ENCODE data around the gene GLDN.
A peak's percentile ranks its signal among the peaks of the same experiment; 100 is the strongest.

The GLDN gene

GRCh38 chr15:51363383-51363782, 21.9 kb downstream of the GLDN start:
- DNase-seq = no peak

DNA sequence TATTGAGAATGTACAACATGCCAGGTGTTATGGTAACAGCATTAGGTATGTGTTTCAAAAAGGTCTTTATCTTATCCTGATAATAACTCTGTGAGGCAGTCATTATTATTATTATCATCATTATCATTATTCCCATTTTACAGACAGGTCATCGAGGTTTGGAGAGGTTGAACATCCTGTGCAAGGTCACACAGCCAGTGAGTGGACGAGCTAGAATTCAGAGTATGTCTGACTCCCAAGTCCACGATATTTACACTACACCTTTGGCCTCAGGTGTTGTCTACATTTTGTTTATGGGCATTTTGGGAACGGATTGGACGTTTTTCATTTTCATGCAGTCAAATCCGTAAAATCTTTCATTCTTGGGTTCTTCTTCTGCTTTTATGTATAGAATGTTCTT, 24.0 kb downstream of the GLDN start:
- DNase-seq = no peak

DNA sequence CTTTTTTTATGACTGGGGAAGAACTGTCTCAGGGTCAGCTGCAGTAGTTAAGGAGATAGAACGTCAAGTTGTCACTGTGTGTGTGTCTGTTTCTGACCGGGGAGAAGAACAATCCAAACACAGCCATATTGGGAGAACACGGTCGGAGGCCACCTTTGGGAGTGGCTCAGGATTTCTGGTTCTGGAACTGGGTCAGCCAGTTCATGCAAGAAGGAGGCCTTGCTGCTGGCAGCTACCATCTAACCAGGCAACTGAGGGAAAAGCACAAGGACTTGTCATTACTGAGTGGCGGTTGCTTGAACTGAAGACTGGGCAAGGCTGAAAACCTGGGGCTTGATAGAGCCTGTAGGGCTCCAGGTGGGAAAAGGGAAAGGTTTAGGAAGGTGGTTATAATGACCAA, 24.6 kb downstream of the GLDN start:
- no peak for DNase-seq

- peak; percentile 48 for DNase-seq
Observed at GRCh38 chr15:51366920-51367319, 25.5 kb downstream of the GLDN start.

- peak; percentile 81 for DNase-seq
Observed at GRCh38 chr15:51367322-51367976, 26.0 kb downstream of the GLDN start.

- no peak for DNase-seq
Observed at GRCh38 chr15:51368307-51368706, 26.9 kb downstream of the GLDN start.

- peak; percentile 22 for DNase-seq
Observed at GRCh38 chr15:51368751-51369450, 27.4 kb downstream of the GLDN start.

DNA sequence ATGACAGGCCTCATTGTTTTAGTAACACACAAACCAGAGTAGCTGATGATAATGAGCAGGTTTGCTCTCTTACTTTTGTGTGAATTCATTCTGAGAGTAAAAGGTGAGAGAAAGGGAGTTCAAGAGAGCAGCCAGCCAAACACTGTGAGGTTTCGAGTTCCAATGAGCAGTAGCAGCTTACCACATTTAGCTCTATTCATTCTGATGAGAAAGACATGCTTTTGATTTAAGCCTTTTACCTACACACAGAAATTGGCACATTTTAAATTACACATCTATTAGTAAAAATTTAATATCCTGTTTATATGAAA, 28.0 kb downstream of the GLDN start:
- DNase-seq = no peak

DNA sequence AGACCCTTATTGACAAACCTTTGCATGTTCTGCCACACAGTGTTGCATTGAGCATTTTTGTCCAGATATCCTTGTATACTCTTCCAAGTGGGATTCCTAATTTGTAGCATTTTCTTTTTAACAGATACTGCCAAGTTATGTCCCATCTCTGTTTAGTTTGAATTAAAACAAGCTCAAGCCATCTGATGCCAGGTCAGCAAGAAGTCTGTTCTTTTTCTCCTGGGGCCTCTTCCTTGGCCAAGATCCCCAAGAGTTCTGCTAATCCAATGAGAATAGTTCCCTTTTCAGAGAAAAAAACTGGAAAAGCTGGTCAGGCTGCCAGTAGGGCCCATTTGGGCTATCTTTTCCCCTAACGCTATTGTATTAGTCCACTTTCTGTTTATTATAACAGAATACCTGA, 29.8 kb downstream of the GLDN start:
- DNase-seq = no peak

DNA sequence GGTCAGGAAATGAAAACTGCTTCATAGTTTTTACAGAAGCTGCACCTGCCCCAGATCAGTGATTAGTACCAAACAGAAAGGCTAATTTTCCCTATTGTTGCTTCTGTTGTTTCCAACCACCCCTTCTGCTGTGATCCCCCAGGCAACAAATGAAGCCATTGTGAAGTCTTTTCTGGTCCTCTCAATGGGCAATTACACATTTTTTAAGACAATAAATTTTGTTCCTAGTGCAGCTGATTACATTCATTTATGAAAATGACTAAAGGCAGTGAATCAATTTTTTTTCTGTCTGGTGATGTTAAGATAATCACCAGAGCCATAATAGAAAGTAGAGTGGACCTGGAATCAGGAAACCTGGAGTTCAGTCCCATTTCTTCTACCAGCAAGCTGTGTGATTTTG, 32.7 kb downstream of the GLDN start:
- no peak for DNase-seq

DNA sequence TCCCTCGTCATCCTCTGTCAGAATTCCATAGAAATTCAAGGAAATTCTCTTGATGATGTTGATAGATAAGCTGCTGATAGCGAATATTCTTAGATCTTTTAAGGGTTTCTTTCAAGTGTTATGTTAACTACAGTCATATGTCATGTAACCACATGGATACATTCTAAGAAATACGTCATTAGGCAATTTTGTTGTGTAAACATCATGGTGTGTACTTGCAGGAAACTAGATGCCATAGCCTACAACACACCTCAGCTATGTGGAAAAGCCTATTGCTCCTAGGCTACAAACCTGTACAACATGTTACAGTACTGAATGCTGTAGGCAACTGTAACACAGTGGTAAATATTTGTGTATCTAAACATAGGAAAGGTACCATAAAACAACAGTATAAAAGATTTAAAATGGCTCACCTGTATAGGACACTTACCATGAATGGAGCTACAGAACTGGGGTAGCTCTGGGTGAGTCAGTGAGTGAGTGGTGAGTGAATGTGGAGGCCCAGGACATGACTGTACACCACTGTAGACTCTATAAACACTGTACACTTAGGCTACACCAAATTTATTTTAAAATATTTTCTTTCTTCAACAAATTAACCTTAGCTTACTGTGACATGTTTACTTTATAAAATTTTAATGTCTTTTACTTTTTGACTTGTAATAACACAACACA, 34.6 kb downstream of the GLDN start:
- DNase-seq = no peak

- no peak for DNase-seq
Observed at GRCh38 chr15:51377038-51377786, 35.8 kb downstream of the GLDN start.

DNA sequence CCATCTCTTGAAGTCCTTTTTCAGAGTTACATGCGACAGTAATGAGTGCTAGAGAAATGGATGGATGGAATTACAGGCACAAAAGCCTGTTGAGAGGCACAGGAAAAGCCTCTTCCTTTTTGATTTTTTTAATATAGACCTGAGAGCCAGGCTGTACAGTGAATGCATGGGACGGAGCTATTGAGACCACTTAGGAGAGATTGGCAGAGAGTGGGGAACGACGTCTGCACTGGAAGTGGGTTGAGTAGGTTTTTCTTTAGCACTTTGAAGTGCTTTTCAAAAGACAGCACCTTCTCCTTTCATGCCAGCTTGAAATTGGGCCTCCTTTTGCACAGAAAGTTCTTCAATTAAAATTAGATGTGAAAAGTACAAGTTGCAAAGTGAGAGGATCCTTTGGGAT, 37.0 kb downstream of the GLDN start:
- no peak for DNase-seq

- DNase-seq = no peak
Observed at GRCh38 chr15:51379390-51379789, 37.9 kb downstream of the GLDN start.

DNA sequence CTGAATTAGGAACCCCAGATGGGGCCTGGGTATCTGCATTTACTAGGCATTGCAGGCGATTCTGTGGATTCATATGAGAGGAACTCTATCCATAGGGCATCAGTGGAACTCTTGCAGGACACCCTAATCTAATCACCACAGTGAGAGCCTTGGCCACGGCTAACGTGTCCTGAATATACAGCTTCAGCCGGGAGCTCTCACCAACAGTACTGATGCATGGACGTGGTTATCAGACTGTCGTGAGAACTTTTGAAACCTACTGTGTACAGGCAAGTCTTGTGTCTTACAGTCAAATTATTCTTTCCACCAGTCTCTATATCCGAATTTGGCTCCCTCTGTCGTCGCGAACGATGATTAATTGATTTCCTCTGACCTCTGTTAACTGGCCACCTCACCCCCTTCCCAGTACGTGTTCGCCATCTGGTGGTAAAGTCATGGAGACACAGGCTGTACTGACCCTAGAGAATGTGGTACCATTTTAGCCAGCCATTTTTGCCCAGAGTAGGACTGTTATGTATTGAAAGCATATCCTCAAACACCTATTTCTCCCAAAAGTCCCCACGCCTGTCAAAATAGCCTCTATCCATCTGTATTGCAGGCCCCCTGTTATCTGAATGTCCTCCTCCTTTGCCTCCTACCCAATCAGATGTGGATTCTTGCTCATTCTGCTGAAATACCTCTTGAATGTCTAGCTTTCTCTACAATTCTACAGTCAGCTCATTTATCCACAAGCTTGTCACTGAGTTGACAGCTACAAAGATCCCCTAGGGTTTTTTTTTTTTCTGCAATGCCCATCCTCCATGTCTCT, 39.7 kb downstream of the GLDN start:
- DNase-seq = peak; percentile 89

DNA sequence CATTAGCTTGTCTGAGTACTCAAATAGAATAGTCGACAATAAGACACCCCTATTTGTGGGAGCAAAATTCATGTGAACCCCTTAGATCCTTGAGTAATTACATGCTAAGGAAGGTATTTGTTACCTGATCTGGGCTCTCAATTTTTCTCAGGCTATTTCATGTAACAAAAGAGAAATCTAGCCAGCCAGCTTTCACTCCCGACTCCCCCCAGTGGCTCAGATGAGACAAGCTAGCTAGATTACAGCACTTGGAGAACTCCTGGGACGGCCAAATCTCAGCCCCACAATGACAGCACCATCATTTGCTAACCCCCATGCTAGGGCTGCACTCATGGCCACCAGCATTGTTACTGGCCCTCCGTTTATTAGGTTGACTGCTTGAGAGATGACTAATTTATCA, 41.3 kb downstream of the GLDN start:
- DNase-seq = peak; percentile 69

DNA sequence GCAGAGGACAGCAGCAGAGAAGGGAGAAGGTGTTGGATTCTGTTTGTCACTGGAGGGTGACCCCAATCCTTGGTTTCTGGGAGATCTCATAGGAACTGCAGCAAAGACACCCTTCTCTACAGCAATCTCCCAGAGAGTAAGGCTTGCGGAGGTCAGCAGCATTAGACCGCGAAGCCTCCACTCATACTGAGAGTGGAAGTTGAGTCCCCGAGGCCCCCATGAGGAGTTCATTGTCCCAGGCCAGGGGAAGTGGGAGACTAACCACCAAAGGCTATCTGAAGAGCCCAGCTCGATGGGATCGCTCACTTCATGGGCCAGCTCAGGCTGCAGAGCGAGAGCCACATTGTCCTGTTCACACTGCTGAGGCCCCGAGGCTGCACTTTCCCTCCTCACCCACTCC, 44.6 kb downstream of the GLDN start:
- no peak for DNase-seq

DNA sequence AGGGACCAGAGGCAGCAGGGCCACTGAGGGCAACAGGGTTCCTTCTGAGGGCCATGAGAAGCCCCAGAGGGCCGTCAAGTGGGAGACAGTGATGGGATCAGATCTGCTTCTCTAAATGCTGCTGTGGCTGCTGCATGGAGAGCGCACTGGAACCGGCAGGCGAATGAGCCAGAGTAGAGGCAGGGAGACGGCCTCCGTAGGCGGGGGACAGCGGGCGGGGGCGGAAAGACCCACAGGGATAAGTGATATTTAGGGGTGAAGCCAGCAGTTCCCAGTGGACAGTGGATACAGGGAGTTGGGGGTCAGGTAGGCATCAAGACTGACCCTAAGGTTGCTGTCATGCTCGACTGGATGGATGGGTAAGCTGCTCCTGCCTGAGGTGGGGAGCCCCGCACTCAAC, 45.0 kb downstream of the GLDN start:
- no peak for DNase-seq

DNA sequence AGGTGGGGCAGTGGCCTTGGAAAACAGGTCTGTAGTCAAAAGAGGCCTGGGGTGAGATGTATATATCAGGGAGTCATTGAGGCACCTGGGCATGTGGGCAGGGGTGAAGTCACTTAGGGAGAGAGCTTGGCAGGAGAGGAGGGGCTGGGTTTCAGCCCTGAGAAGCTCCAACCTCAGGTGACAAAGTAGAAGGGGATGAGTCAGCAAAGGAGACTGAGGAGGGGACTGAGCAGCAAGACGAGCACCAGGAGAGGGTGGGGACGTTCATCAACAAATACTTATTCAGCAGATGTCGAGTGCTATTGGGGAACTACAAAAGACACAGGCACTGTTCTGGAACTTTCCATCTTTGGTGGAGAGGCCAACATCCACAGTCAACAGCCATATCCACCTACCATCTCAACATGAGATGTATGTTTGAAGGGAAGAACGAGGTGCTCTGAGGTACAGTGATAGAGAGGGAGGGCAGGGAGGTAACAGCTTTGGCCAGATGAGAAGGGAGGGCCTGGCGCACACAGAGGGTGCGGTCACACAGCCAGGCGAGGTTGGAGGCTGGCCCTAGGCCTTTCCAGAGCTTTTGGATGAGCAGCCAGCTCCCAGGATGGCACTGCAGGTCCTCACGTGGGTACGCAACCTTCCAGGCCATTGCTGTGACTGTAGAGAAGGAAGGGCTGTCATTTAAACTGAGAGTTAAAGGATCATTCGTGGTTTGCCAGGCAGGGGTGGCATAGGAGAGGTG, 45.7 kb downstream of the GLDN start:
- DNase-seq = no peak

GRCh38 chr15:51387699-51388041, 46.2 kb downstream of the GLDN start:
- no peak for DNase-seq

GRCh38 chr15:51388726-51389125, 47.3 kb downstream of the GLDN start:
- no peak for DNase-seq

DNA sequence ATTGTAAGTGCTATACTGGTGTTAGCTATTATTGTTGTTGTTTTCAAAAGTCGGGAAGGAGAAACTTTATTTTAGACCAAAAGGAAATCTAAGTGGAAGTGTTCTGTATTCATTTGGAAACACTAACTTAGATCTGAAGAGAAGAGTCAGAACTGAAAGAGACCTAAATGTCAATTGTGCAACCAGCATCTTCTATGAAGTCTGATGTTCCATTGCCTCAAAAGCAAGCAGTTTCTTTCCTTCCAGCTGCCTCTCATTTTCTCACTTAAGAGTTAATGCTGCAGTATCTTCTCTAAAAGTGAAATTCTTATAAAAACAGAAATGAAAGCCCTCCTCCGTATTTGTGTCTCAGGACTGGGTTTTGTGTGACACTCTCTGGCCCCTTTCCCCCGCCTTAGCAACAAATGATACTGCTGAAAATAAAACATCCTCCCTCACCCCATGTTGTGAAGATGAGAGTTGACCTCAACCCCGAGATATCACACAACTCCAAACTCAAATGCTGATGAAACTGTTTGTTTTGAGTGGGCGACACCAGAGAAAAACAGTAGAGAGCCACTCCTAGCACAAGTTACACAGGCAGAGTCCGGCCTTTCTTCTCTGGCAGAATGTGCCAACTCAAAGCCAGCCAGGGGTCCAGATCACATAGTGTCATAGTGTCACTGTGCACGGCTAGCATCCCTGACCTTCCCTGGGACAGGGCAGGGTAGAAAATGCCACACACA, 48.9 kb downstream of the GLDN start:
- no peak for DNase-seq
